Esophagus mucosa (tissue), 1 donor: Measurements from ENCODE around the gene MICAL3. TPM values are rescaled to one million over a fixed set of nuclear protein-coding genes. Genes with fewer than 3 reads are reported as not detected.
"Not testable (repeated sequence)": the region's sequence is repeated elsewhere in the genome, so short reads cannot be mapped to it uniquely, and the experiment has no call there.

Experiments used
- ATAC-seq: fragments of 200-7000 bp; cut with Tn5 transposase; one replicate; pipeline ENCODE4 v1.9.1; 2020
- total RNA-seq: library from RNA; stranded (reverse); gene quantifications from one replicate; pipeline ENCODE4 v1.2.4, GENCODE V29; 2023
- donor health status: DM: yes; HTN: yes; CAD: no.

The MICAL3 gene
- total RNA-seq, 1 donor from 2014 or later, result 27.3 TPM

DNA sequence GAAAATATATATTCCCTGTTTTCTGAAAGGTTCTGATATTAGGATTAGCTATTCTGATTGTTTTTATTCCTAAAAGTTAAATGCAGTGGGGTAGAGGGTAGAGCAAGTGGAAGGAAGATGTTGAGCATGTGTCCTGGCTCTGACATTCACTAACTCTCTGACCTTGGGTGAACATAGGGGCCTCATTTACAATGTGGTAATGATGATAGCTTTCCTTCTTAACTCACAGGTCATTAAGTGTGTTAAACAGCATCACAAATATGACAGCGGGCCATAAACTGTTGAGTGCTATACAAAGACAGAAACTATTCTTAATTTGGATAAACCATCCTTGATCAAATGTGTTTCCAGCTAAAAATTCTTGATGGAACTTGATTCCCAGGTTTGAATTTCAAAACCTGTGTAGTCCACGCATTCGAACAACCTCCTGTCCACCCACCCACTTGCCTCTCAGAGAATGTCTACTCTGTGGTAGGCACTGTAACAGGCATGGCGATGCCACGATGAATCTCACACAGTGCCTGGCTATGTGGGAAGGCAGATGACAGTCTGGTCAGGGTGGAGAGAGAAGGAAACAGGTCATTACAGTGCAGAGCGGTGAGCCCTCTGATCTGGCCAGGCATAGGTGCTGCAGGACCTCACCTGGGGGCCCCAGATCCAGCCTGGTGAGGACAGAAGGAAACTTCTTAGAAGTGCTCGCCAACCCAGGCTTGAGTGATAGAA is 34.2 kb upstream of the MICAL3 start:
- no peak for ATAC-seq

DNA sequence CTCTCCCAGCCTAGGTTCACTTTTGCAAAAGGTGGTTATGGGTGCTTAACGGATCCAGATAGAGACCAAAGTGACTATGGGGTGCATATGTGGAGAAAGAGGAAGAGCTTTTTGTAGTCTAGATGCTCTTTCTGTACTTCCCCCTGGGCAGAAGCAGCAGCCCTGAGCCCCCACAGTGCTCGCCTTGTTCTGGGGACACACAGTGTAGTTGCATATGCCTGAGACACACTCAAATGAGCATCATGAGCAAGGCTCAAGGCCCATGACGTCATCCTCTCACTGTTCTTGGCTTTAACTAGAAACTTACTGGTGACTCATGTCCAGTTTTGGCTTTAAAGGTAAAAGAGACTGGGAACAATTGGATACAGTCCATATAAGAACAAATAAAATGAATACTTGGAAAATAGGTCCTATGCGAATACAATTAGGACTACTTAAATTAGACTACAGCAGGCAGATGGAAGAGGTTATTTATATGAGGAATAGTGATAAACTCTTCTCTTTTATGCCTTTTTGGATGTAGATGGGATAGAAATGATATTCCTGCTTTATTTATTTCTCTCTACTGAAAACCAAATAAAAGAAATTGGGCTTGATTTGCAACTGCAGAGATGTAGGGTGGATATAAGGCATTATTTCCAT is 33.3 kb upstream of the MICAL3 start:
- ATAC-seq, result peak; percentile 81

DNA sequence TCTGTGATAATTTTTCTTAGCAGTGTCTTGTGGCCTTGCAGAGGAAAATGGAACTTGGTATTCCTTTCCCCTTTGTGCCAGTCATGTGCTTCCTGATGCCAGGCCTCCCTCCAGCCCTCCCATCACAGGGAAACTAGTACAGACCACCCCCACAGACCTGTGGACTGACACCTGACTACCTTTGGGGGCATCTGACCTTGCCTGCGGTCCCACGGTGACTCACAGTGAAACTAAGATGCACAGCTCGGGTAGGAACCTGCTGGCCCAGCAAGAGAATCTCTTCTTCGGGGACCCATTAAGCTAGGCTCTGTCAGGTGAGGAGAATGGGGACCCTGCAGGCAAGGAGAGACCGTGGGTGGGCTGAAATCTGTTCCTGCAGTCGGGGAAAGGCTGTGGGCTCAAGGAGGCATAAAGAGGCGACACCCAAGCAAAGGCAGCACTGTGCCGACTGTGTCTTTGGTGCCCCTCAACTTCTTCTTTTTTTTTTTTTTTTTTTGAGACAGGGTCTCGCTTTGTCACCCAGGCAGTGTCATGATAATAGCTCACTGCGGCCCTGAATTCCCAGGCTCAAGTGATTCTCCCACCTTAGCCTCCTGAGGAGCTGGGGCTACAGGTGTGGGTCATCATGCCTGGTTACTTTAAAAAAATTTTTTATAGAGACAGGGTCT is 32.6 kb upstream of the MICAL3 start:
- ATAC-seq, result peak; percentile 55

- ATAC-seq, result peak; percentile 30
Observed at GRCh38 chr22:18056161-18056666, 31.9 kb upstream of the MICAL3 start.

- ATAC-seq, result no peak
Observed at GRCh38 chr22:18055619-18056160, 31.3 kb upstream of the MICAL3 start.

DNA sequence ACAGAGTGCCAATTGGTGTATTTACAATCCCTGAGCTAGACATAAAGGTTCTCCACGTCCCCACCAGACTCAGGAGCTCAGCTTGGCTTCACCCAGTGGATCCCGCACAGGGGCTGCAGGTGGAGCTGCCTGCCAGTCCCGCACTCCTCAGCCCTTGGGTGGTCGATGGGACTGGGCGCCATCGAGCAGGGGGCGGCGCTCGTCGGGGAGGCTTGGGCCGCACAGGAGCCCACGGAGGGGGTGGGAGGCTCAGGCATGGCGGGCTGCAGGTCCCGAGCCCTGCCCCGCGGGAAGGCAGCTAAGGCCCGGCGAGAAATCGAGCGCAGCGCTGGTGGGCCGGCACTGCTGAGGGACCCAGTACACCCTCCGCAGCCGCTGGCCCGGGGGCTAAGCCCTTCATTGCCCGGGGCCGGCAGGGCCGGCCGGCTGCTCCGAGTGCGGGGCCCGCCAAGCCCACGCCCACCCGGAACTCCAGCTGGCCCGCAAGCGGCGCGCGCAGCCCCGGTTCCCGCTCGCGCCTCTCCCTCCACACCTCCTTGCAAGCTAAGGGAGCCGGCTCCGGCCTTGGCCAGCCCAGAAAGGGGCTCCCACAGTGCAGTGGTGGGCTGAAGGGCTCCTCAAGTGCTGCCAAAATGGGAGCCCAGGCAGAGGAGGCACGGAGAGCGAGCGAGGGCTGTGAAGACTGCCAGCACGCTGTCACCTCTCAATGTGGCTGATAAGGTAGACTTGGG is 29.0 kb upstream of the MICAL3 start:
- not testable (repeated sequence) for ATAC-seq

GRCh38 chr22:18051113-18051512 is 26.8 kb upstream of the MICAL3 start:
- ATAC-seq, result peak; percentile 40

DNA sequence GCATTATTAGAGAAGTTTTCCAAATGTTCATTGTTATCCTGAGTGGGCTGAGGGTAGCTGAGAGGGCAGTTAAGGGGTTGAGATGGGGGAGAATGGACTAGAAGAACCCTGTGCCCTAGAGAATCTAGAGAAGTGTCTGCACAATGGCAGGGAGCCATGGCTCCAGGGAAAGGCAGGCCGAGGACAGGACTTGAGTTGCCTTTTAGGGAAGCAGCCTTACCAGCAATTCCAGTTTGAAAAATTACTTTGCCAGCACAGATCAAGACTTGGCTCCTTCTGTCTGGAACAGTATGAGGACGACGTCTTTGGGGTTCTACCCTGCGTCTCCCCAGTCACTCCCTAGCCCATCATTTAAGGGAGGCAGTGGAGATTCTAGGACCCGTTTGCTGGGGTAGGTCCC is 25.7 kb upstream of the MICAL3 start:
- ATAC-seq, result peak; percentile 86

- ATAC-seq, result peak; percentile 36
Observed at GRCh38 chr22:18048441-18048898, 24.1 kb upstream of the MICAL3 start.

DNA sequence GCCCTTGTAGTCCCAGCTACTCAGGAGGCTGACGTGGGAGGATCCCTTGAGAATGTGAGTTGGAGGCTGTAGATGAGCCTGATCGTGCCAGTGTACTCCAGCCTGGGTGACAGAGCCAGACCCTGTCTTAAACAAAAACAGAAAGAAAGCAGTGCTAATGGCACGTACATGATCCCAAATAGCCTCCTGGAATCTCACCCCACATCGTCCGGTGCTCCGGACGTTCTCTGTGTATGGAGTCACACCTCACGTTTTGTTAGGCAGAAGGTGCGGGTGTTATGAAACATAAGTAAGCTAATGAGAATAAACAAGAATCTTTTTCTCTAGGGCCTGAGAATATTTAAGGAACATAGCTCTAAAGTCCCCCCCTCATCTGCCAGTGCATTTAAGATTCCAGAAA is 23.7 kb upstream of the MICAL3 start:
- ATAC-seq, result no peak

DNA sequence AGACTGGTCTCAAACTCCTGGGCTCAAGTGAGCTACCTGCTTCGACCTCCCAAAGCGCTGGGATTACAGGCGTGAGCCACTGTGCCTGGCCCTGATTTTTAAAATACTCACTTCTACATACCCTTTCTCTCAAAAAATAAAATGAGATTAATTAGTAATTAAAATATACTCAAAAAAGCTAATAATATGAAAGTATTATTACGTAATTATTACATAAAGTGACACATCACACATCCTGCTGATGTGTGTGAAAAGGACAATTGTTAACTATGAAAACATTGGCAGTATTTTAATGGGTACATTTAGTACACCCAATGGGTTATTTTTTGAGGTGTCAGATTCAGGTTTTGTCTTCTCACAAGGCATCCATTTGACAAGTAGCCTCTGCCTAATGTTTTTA is 21.4 kb upstream of the MICAL3 start:
- no peak for ATAC-seq

DNA sequence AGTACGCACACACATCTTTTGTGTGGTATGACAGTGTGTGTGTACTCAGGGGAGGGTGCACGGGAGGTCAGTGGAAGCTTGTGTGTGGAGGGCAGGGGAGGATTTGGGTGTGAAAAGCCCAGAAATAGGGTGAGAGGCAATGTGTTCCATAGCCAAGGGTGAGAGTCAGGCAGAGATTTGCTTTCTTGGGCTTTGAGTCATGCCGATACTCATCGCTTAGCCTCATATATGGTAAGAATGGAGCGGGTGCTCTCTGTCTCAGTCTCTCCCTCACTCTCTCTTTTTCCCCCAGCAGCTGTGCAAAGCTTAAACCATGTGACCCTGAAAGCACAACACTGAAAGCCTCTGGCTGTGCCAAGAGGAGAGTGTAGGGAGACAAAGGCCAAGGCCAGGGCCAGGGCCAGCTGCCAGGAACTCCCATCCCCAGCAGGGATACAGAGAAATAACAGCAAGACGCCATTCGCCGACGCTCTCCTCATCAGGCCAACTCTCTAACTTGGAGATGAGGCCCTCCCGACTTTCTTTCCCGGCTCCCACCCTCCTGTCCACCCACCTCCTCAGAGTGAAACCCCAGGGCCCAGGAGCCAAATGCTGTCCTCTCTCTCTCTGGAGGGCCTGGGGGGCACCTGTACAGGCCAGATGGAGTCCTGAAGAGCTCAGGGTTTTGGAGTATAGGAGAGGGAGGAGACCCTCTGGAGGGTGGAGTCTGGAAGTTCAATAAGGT is 20.3 kb upstream of the MICAL3 start:
- peak; percentile 76 for ATAC-seq

- ATAC-seq, result no peak
Observed at GRCh38 chr22:18042685-18043084, 18.3 kb upstream of the MICAL3 start.

GRCh38 chr22:18040898-18041297 is 16.5 kb upstream of the MICAL3 start:
- not testable (repeated sequence) for ATAC-seq

DNA sequence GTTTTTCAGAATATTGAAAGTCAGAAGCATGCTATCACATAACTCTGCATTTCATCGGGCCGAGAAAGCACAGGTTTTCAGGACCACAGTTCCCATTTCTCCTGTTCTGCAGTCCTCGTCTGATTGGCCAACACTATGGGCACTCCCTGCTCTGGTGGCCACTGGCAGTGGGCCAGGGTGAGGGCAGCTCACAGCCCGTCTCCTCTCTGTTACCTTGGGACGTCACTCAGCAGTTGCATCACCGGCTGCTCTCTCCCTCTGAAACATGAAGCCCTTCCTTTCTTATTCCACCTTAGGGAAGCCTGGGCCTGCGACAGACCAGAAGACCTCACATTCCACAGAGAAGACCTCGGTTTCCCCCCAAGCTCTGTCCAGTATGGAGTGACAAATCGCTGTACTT is 11.4 kb upstream of the MICAL3 start:
- ATAC-seq, result peak; percentile 34

DNA sequence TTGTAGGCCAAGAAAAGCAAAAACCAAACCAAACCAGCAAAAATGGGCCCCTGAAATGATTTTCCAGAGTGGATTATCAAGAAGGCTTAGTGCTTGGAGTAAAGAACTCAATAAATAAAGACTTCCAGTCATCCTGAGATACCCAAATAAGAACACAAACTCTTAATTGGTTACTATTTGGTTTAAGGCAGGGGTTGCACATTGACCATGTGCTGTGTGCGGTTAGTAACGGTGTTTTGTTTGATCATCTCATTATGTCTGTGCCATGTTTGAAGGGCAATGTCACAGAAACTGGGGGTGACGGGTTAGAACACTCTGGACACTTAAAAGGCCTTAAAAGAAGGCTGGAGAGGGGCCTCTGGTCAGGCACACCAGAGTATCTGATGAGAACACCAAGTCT is 9.7 kb upstream of the MICAL3 start:
- no peak for ATAC-seq

GRCh38 chr22:18033204-18033998 is 9.0 kb upstream of the MICAL3 start:
- no peak for ATAC-seq

GRCh38 chr22:18032455-18033101 is 8.2 kb upstream of the MICAL3 start:
- peak; percentile 82 for ATAC-seq

DNA sequence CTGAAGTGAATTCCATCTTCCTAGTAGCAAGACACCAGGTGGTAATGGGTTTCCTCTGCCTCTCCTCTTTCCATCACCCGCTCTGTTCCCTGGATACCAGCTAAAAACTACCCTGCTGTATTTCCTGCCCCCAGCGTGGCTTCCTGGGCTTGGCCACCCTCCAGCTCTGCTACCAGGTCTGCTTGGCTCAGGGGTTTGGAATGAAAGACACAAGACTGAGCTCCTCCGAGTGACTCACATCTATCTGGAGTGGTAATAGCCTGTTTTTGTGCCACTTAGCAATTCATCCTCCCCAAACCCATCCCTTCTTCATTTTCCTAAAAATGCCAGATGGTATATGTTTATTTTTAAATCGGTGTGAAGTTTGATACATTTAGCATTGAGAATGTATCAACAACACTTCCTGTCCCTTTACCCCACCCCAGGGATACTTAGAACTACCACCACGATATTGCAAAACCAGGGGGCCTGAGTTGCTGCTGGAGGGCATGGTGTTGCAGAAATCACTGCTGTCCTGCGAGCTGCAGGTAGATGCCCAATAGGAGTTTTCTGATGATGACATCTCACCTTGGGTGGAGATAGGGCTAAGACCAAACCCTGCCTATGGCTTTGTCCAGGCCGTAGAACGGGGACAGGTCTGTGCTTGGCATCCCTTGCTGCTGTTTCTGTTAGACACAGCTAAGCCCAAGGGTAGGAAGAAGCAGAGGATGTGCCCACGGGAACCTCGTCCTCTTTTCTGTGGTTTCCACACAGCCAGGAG is 7.5 kb upstream of the MICAL3 start:
- peak; percentile 80 for ATAC-seq
